GM12872 (cell line): Measurements from ENCODE around the gene CPAMD8.

ENCODE experiments used
- CTCF ChIP-seq: IDR thresholded peaks from 3 replicates; pipeline ENCODE4 v1.5.1; 2011; ENCODE audit warnings: low read depth, mild to moderate bottlenecking, low read length, moderate library complexity; ENCODE audit not compliant: insufficient read depth

The CPAMD8 gene

GRCh38 chr19:17054746-17055145 lies 28.1 kb upstream of the CPAMD8 start:
- no peak for TF ChIP-seq CTCF

- TF ChIP-seq CTCF: peak; percentile 56; the same call in 2 of the 3 replicates
Observed at GRCh38 chr19:17052439-17052838, 25.8 kb upstream of the CPAMD8 start.

GRCh38 chr19:17049711-17050280 lies 23.2 kb upstream of the CPAMD8 start:
- no peak for TF ChIP-seq CTCF

GRCh38 chr19:17048885-17049453 lies 22.4 kb upstream of the CPAMD8 start:
- TF ChIP-seq CTCF: no peak

- TF ChIP-seq CTCF: no peak
Observed at GRCh38 chr19:17045907-17046502, 19.4 kb upstream of the CPAMD8 start.

GRCh38 chr19:17043744-17044143 lies 17.1 kb upstream of the CPAMD8 start:
- TF ChIP-seq CTCF: no peak

- no peak for TF ChIP-seq CTCF
Observed at GRCh38 chr19:17041976-17042375, 15.4 kb upstream of the CPAMD8 start.
